ENCODE measurements around the gene TTC34.

Gene TTC34

DNA sequence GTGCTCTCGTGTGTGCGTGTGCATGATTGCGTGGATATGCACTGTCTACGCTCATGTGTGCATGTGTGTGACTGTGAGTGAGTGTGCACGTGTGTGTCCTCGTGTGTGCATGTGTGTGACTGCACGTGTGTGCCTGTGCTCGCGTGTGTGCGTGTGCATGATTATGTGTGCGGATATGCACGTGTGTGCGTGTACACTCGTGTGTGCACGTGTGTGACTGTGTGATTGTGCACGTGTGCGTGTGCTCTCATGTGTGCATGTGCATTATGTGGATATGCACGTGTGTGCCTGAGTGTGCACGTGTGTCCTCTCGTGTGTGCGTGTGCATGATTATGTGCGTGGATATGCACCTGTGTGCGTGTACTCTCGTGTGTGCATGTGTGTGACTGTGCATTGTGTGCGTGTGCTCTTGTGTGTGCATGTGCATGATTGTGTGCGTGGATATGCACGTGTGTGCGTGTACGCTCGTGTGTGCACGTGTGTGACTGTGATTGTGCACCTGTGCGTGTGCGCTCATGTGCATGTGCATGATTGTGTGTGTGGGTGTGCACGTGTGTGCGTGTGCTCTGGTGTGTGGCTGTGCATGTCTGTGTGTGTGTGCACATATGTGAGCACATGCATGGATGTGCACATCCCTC, 170.9 kb downstream of the TTC34 start:
- H4K20me1 ChIP-seq (ENCODE audit: low read depth, low read length): no peaks in the 10 kb centered on the region
- H3K27me3 ChIP-seq (ENCODE audit: low read length): no peaks in the 10 kb centered on the region

DNA sequence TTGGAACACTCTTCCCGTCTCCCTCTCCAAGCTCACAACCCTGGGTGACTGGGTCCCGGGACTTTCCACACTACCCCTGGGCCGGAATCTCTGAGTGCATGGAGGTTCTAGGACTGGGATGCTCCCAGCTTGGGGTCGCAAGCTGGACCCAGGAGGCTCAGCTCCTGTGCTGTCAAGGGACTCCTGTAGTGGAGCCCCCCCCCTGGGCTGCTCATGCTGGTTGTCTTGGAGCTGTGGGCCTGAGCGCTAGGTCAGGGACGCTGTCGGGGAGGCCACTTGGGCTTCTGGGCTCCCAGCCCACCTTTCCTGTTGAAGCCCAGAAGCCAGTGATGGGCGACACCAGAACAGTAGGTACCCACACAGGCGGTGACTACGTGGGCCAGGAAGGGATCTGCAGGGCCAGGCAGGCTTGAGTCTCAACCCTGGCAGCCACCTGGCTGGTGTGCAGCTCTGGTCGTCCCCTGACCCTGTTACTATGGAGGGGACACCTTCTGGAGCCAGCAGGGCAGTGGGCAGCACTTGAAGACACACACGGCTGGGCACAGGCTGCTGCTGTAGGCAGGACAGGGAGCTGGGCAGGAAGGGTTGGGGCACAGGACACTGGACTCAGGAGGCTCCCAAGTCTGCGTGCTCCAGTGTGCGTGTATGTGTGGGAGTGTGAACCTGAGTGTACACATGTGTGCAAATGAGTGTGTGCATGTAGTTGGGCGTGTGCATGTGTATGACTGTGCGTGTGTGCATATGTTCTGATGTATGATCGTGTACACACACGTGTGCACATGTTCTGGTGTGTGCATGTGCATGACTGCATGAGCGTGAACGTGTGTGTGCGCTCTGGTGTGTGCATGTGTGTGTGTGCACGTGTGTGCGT, 171.6 kb downstream of the TTC34 start:
- no peak overlapping the region for H3K27ac ChIP-seq (ENCODE audit: low read depth, low read length)
- no peak overlapping the region for H3K4me3 ChIP-seq (ENCODE audit: insufficient read depth, low read length, poor library complexity, severe bottlenecking)
- no peaks in the 10 kb centered on the region for H3K9me3 ChIP-seq (ENCODE audit: insufficient read depth, low read length)
- no peaks in the 10 kb centered on the region for H3F3A ChIP-seq (ENCODE audit: insufficient read depth)
- H3K9me2 ChIP-seq (replicated peaks; ENCODE audit: insufficient read depth, low read length): no peaks in the 10 kb centered on the region
- TF ChIP-seq, protein P1, sequence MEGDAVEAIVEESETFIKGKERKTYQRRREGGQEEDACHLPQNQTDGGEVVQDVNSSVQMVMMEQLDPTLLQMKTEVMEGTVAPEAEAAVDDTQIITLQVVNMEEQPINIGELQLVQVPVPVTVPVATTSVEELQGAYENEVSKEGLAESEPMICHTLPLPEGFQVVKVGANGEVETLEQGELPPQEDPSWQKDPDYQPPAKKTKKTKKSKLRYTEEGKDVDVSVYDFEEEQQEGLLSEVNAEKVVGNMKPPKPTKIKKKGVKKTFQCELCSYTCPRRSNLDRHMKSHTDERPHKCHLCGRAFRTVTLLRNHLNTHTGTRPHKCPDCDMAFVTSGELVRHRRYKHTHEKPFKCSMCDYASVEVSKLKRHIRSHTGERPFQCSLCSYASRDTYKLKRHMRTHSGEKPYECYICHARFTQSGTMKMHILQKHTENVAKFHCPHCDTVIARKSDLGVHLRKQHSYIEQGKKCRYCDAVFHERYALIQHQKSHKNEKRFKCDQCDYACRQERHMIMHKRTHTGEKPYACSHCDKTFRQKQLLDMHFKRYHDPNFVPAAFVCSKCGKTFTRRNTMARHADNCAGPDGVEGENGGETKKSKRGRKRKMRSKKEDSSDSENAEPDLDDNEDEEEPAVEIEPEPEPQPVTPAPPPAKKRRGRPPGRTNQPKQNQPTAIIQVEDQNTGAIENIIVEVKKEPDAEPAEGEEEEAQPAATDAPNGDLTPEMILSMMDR (IDR thresholded peaks at IDR 0.05; ENCODE audit: insufficient read depth, low read length, poor library complexity, severe bottlenecking): no peak
- TF ChIP-seq EZH2phosphoT487 (conservative IDR thresholded peaks at IDR 0.05; ENCODE audit: low read length): no peak
- H2AFZ ChIP-seq (ENCODE audit: low read depth, low read length, severe bottlenecking): no peak overlapping the region
- no peaks in the 10 kb centered on the region for H3K27me3 ChIP-seq (ENCODE audit: low read length)
- no peaks in the 10 kb centered on the region for H3K36me3 ChIP-seq (ENCODE audit: low read length)
- no peak overlapping the region for H3K4me2 ChIP-seq (ENCODE audit: low read depth, low read length, poor library complexity, severe bottlenecking)
- no peak overlapping the region for H3K9ac ChIP-seq (ENCODE audit: low read length)
- no peaks in the 10 kb centered on the region for H3K79me2 ChIP-seq (ENCODE audit: insufficient read depth, low read length)
- no peaks in the 10 kb centered on the region for H4K20me1 ChIP-seq (ENCODE audit: low read depth, low read length)

More for the DNA sequence above, 170.9 kb downstream of the TTC34 start:
- H3K4me2 ChIP-seq (ENCODE audit: low read depth, low read length, poor library complexity, severe bottlenecking): no peak overlapping the region
- no peak overlapping the region for H3K9ac ChIP-seq (ENCODE audit: low read length)
- TF ChIP-seq, protein P1 (IDR thresholded peaks at IDR 0.05; ENCODE audit: insufficient read depth, low read length, poor library complexity, severe bottlenecking): no peak
- no peaks in the 10 kb centered on the region for H3K79me2 ChIP-seq (ENCODE audit: insufficient read depth, low read length)
- no peak overlapping the region for H3K27ac ChIP-seq (ENCODE audit: low read depth, low read length)
- no peaks in the 10 kb centered on the region for H3K36me3 ChIP-seq (ENCODE audit: low read length)
- H3K9me2 ChIP-seq (replicated peaks; ENCODE audit: insufficient read depth, low read length): no peaks in the 10 kb centered on the region
- no peaks in the 10 kb centered on the region for H3K9me3 ChIP-seq (ENCODE audit: insufficient read depth, low read length)
- H3F3A ChIP-seq (ENCODE audit: insufficient read depth): no peaks in the 10 kb centered on the region
- H2AFZ ChIP-seq (ENCODE audit: low read depth, low read length, severe bottlenecking): no peak overlapping the region
- H3K4me3 ChIP-seq (ENCODE audit: insufficient read depth, low read length, poor library complexity, severe bottlenecking): no peak overlapping the region

DNA sequence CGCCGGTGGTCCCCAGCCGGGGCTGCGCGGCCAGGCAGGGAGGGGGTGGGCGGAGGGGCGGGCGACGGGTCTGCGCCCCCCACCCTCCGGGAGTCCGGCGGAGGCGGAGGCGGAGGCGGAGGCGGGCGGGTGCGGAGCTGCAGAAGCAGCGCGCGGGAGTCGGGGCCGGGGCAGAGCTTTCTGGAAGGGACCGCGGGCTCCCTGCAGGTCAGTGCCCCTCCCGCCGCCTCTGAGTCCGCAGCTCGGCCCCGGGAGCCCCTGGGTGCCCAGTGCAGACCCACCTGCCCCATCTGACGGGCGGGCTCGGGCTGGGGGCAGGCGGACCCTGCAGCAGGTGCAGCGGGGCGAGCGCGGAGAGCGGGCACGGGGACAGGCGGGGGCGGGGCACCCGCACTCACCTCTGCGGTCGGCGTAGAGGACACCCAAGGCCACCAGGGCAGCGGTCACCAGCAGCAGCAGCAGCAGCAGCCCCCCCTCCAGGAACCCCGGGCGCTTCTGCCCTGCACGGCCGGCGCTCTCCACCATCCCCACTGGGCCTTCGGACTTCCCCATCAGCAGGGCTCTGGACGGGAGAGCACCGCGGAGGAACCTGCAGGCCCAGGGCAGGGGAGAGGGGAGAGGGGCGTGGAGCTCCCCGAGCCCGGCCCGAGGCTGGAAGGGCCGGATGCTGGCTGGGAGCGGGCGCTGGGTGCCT, 172.4 kb downstream of the TTC34 start:
- H2AFZ ChIP-seq (ENCODE audit: low read depth, low read length, severe bottlenecking): no peak overlapping the region
- no peaks in the 10 kb centered on the region for H3K9me3 ChIP-seq (ENCODE audit: insufficient read depth, low read length)
- no peak overlapping the region for H3K27ac ChIP-seq (ENCODE audit: low read depth, low read length)
- no peaks in the 10 kb centered on the region for H3K36me3 ChIP-seq (ENCODE audit: low read length)
- H3K9ac ChIP-seq (ENCODE audit: low read length): no peak overlapping the region
- H4K20me1 ChIP-seq (ENCODE audit: low read depth, low read length): no peaks in the 10 kb centered on the region
- no peak for TF ChIP-seq EZH2phosphoT487 (conservative IDR thresholded peaks at IDR 0.05; ENCODE audit: low read length)
- TF ChIP-seq, protein P1 (IDR thresholded peaks at IDR 0.05; ENCODE audit: insufficient read depth, low read length, poor library complexity, severe bottlenecking): no peak
- H3F3A ChIP-seq (ENCODE audit: insufficient read depth): no peaks in the 10 kb centered on the region
- H3K4me2 ChIP-seq (ENCODE audit: low read depth, low read length, poor library complexity, severe bottlenecking): no peak overlapping the region
- H3K27me3 ChIP-seq (ENCODE audit: low read length): no peaks in the 10 kb centered on the region
- no peaks in the 10 kb centered on the region for H3K9me2 ChIP-seq (replicated peaks; ENCODE audit: insufficient read depth, low read length)
- H3K4me3 ChIP-seq (ENCODE audit: insufficient read depth, low read length, poor library complexity, severe bottlenecking): no peak overlapping the region
- H3K79me2 ChIP-seq (ENCODE audit: insufficient read depth, low read length): no peaks in the 10 kb centered on the region

Data from SU-DHL-6 (cell line).